OCI-LY1 (cell line): ENCODE measurements around the gene TMPRSS7.

Experiments used
- H2AFZ ChIP-seq: fragments of 200-600 bp; sonication (generic), shearing (Covaris generic); 2 replicates; pipeline ENCODE4 v1.6.0; 2014; ENCODE audit warnings: antibody characterized with exemption, mild to moderate bottlenecking, low read length
- H3F3A ChIP-seq: fragments of 200-600 bp; sonication (generic), shearing (Covaris generic); 2 replicates; pipeline ENCODE4 v1.6.0; 2014; ENCODE audit warnings: mild to moderate bottlenecking, antibody characterized with exemption, low read length, moderate library complexity; ENCODE audit not compliant: insufficient read depth
- H3K27ac ChIP-seq: fragments of 200-600 bp; sonication (generic); 2 replicates; pipeline ENCODE4 v1.5.1; 2014; ENCODE audit warnings: low read length, mixed run types, mild to moderate bottlenecking, low read depth; ENCODE audit not compliant: poor library complexity, severe bottlenecking
- H3K27me3 ChIP-seq: fragments of 200-600 bp; sonication (generic); 2 replicates; pipeline ENCODE4 v1.6.0; 2014; ENCODE audit warnings: antibody characterized with exemption, mild to moderate bottlenecking, low read length, moderate library complexity; ENCODE audit not compliant: insufficient read depth
- H3K36me3 ChIP-seq: fragments of 200-600 bp; sonication (generic); 2 replicates; pipeline ENCODE4 v1.6.1; 2014; ENCODE audit warnings: mild to moderate bottlenecking, antibody characterized with exemption, low read length, moderate library complexity, mixed read lengths; ENCODE audit not compliant: insufficient read depth
- H3K4me1 ChIP-seq: fragments of 200-600 bp; sonication (generic); 2 replicates; pipeline ENCODE4 v1.5.1; 2014; ENCODE audit warnings: mild to moderate bottlenecking, low read length, moderate library complexity; ENCODE audit not compliant: insufficient read depth, severe bottlenecking
- H3K4me2 ChIP-seq: fragments of 200-600 bp; sonication (generic), shearing (Covaris generic); 2 replicates; pipeline ENCODE4 v1.6.1; 2014; ENCODE audit warnings: low read length
- H3K4me3 ChIP-seq: fragments of 200-600 bp; sonication (generic); 2 replicates; pipeline ENCODE4 v1.5.1; 2014; ENCODE audit warnings: low read length, low read depth, mild to moderate bottlenecking, mixed read lengths; ENCODE audit not compliant: poor library complexity, severe bottlenecking
- H3K79me2 ChIP-seq: fragments of 200-600 bp; shearing (Covaris generic); 2 replicates; pipeline ENCODE4 v1.6.1; 2016; ENCODE audit warnings: mixed run types, low read length, mixed read lengths; ENCODE audit not compliant: insufficient read depth
- H3K9ac ChIP-seq: fragments of 200-600 bp; sonication (generic), shearing (Covaris generic); 2 replicates; pipeline ENCODE4 v1.6.1; 2014; ENCODE audit warnings: mild to moderate bottlenecking, low read length, mixed read lengths
- H3K9me2 ChIP-seq: fragments of 200-600 bp; sonication (generic), shearing (Covaris generic); 2 replicates; pipeline ENCODE4 v1.6.1; 2014; ENCODE audit warnings: low read depth, mild to moderate bottlenecking, low read length, mixed read lengths
- H3K9me3 ChIP-seq: fragments of 200-600 bp; shearing (Covaris generic); 2 replicates; pipeline ENCODE4 v1.6.1; 2014; ENCODE audit warnings: low read length, mixed read lengths
- H4K20me1 ChIP-seq: fragments of 200-600 bp; sonication (generic), shearing (Covaris generic); 2 replicates; pipeline ENCODE4 v1.6.0; 2016; ENCODE audit warnings: mild to moderate bottlenecking, low read length; ENCODE audit not compliant: insufficient read depth
- CTCF ChIP-seq: fragments of 200-600 bp; sonication (generic), shearing (Covaris generic); IDR thresholded peaks from 2 replicates; pipeline ENCODE4 v1.5.1; 2017; ENCODE audit warnings: mild to moderate bottlenecking, antibody characterized with exemption, low read length, moderate library complexity, mixed read lengths
- EZH2 ChIP-seq: fragments of 200-600 bp; sonication (generic), shearing (Covaris generic); IDR thresholded peaks from 2 replicates; pipeline ENCODE4 v1.8.0; 2017; ENCODE audit warnings: borderline replicate concordance, mixed run types, mild to moderate bottlenecking, antibody characterized with exemption, low read length, moderate library complexity, mixed read lengths

The TMPRSS7 gene

GRCh38 chr3:112128843-112129727, 94.5 kb downstream of the TMPRSS7 start:
- Histone ChIP-seq H2AFZ (no peak overlapping the region), H3F3A (peaks cover 14% of the 10 kb centered on the region), H3K9ac (peak overlapping the region; percentile 96), H3K4me2 (peak overlapping the region; percentile 90), H4K20me1 (no peaks in the 10 kb centered on the region), H3K27me3 (no peaks in the 10 kb centered on the region), H3K27ac (peak overlapping the region; percentile 94), H3K79me2 (peaks cover 49% of the 10 kb centered on the region), H3K4me3 (peak overlapping the region; percentile 90), H3K4me1 (peaks cover 76% of the 10 kb centered on the region), H3K36me3 (peaks cover 64% of the 10 kb centered on the region), H3K9me2 (no peaks in the 10 kb centered on the region), H3K9me3 (no peaks in the 10 kb centered on the region)
- TF ChIP-seq EZH2 (no peak), CTCF (no peak)

- Histone ChIP-seq H3K27me3 (no peaks in the 10 kb centered on the region), H3F3A (peaks cover 14% of the 10 kb centered on the region), H4K20me1 (no peaks in the 10 kb centered on the region), H3K9me2 (no peaks in the 10 kb centered on the region), H3K9ac (peak overlapping the region; percentile 96), H3K79me2 (peaks cover 49% of the 10 kb centered on the region), H3K36me3 (peaks cover 56% of the 10 kb centered on the region), H3K27ac (peak overlapping the region; percentile 94), H2AFZ (no peak overlapping the region), H3K4me2 (peak overlapping the region; percentile 90), H3K4me1 (peaks cover 78% of the 10 kb centered on the region), H3K9me3 (no peaks in the 10 kb centered on the region), H3K4me3 (peak overlapping the region; percentile 90)
- TF ChIP-seq CTCF (no peak), EZH2 (no peak)
Measured at GRCh38 chr3:112129925-112130637, 95.5 kb downstream of the TMPRSS7 start.

GRCh38 chr3:112130638-112130993, 96.1 kb downstream of the TMPRSS7 start:
- H3K27ac ChIP-seq = peak overlapping the region; percentile 94
- no peaks in the 10 kb centered on the region for H3K9me2 ChIP-seq
- peak overlapping the region; percentile 90 for H3K4me3 ChIP-seq
- H2AFZ ChIP-seq = no peak overlapping the region
- H3K4me2 ChIP-seq = peak overlapping the region; percentile 90
- peak overlapping the region; percentile 96 for H3K9ac ChIP-seq
- no peaks in the 10 kb centered on the region for H4K20me1 ChIP-seq
- H3K36me3 ChIP-seq = peaks cover 51% of the 10 kb centered on the region
- H3K9me3 ChIP-seq = no peaks in the 10 kb centered on the region
- TF ChIP-seq EZH2 = no peak
- peaks cover 49% of the 10 kb centered on the region for H3K79me2 ChIP-seq
- H3K27me3 ChIP-seq = no peaks in the 10 kb centered on the region
- H3F3A ChIP-seq = peaks cover 14% of the 10 kb centered on the region
- peaks cover 78% of the 10 kb centered on the region for H3K4me1 ChIP-seq
